GM18508 (cell line): ENCODE measurements around the gene GRPR.
"Not testable (repeated sequence)": the region's sequence is repeated elsewhere in the genome, so short reads cannot be mapped to it uniquely, and the experiment has no call there.

Experiments used
- ATAC-seq: cut with Tn5 transposase; IDR thresholded peaks from one replicate; pipeline ENCODE4 v1.9.1; 2021; ENCODE audit warnings: moderate number of reproducible peaks; ENCODE audit not compliant: insufficient read depth, unreplicated experiment

The GRPR gene

DNA sequence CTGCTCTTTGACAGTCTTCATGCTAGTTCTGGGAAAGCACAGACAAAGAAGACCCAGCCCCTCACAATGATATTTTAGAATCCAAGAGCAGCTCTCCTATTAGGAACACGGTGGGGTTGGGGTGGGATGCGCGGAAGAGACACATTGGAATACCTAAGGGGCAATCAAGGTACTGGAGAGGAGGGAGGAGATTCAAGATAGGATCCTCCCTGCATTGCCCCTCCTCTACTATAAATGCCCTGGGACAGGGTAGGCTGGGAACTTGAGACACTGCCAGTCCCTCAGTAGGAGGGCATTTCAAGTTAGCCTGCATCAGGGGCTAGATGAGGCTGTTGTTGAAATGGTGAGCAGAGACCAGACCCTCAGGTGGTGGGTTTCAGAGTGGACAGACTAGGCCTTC, 49.0 kb downstream of the GRPR start:
- ATAC-seq: no peak

GRCh38 chrX:16175329-16176061, 52.1 kb downstream of the GRPR start:
- no peak for ATAC-seq

- ATAC-seq: no peak
Measured at GRCh38 chrX:16177260-16177659, 53.9 kb downstream of the GRPR start.

DNA sequence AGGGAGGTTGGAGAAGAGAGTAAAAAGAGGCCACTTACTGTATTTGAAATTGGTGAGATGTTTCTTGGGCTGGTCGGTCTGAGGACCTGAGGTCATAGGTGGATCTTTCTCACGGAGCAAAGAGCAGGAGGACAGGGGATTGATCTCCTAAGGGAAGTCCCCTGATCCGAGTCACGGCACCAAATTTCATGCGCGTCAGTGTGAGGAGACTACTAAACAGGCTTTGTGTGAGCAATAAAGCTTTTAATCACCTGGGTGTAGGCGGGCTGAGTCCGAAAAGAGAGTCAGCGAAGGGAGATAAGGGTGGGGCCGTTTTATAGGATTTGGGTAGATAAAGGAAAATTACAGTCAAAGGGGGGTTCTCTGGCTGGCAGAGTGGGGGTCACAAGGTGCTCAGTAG, 60.5 kb downstream of the GRPR start:
- ATAC-seq: not testable (repeated sequence)

- ATAC-seq: peak; percentile 99
Measured at GRCh38 chrX:16185725-16186136, 62.4 kb downstream of the GRPR start.

GRCh38 chrX:16186380-16187007, 63.1 kb downstream of the GRPR start:
- ATAC-seq: no peak

GRCh38 chrX:16187024-16187760, 63.8 kb downstream of the GRPR start:
- no peak for ATAC-seq

DNA sequence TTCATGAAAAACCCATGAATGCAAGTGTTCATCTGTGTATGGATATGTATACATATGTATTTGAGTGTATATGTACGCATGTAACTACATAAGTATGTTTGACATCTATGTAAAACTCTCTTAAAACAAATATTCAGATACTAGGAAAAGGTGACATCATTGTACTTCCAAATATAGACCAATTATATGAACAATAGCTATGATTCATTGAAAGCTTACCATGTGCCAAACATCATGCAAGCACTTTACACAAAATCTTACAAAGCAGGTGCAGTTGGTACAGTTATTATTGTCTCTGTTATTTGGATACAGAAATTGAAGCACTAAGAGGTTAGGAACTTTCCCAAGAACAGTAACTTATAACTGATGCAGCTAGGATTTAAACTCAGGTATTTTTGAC, 65.3 kb downstream of the GRPR start:
- ATAC-seq: no peak

DNA sequence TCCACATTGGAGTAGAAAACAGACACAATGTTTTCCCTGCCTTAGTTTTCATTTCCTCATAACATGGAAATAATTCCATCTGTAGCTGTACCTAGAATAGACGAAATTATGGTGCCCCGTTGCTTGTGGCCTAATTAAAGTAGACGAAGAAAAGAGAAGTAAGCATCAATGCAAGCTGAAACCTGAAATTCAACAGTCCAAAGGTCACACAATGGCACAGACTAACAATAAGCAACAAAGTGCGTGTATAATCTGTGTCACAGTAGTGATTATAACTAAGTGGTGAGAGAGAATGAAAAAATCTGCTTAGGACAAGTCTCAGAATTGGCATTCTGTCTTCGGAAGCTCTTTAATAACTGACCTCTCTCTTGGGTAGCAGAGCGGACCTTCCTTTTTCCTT, 68.2 kb downstream of the GRPR start:
- no peak for ATAC-seq

GRCh38 chrX:16196829-16197228, 73.5 kb downstream of the GRPR start:
- no peak for ATAC-seq

DNA sequence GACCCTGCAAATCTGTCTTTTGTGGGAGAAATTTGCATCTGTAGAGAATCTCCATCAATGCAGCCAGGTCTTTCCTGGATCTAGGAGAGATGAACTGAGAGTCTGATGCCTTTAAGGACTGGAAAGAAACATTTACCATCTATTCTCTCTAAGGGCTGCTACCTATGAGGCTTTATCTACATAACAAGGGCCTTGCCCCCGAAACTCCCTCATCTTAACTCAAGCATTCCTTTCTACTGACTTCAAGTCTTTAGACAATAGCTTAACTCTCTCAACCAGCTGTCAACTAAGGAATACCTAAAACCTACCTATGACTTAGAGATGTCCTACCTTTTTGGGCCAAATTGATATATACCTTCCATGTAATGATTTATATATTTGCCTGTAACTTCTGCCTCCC, 76.0 kb downstream of the GRPR start:
- no peak for ATAC-seq

GRCh38 chrX:16202943-16203342, 79.6 kb downstream of the GRPR start:
- no peak for ATAC-seq
